Measurements from ENCODE around the gene NCOR2. TPM values are rescaled to one million over a fixed set of nuclear protein-coding genes. Genes with fewer than 3 reads are reported as not detected.

Gene NCOR2
- total and polyA plus RNA-seq, 11 donors, result 62.1 to 184 (median 127) TPM

DNA sequence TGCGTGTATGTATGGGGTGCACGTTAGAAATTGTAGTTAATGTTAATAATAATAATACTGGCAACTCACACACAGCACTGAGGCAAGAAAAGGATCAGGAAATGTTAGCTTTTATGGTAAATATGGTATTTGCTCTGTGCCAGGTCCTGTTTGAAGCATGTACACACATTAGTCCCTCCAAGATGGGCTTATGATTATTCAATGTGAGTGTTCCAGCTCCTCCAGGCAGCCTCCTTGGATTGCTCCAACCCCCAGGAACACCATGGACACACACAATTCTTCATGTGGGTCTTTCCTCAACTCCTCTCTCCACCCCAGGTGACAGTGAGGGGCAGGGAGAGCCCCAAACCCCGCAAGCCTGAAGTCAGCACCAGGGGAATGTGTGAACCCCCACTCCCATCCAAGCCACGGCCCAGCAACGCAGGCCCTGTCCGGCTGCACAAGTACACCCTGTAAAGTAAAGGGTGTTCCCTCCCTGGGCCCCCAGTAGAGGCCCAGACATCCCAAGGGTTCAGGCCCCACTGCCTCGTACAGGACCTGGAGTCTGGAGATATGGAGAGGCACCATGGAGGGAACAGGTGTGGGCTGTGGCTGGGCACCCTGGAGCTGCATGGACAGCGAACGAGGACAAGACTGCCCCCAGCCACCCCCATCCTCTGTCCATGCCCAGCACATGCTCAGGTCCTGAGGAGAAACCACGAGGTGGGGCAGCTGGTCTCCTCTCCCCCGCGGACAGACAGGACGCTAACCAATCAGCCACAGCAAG is 41.3 kb downstream of the NCOR2 start:
- H3K4me1 ChIP-seq, result peaks cover 0 to 66% (median 46%) of the 10 kb centered on the region in 12 donors
- intact Hi-C loops (cut with DNase I), result no loop called here
- H3K27me3 ChIP-seq, result no peaks in the 10 kb centered on the region
- H3K36me3 ChIP-seq, result peaks cover 0 to 11% (median 0%) of the 10 kb centered on the region in 9 donors
- no peak overlapping the region for H3K4me3 ChIP-seq
- no peak for ATAC-seq
- DNase-seq, result peak in 1 of 5 donors; percentile 55
- 87 to 91% (median 90%) methylated on average over 7 to 13 of the region's 13 CpGs for WGBS, 4 donors
- H3K27ac ChIP-seq, result peak overlapping the region in 2 of 12 donors; percentile 14 to 25
- H3K9me3 ChIP-seq, result no peaks in the 10 kb centered on the region
- TF ChIP-seq, protein P1, sequence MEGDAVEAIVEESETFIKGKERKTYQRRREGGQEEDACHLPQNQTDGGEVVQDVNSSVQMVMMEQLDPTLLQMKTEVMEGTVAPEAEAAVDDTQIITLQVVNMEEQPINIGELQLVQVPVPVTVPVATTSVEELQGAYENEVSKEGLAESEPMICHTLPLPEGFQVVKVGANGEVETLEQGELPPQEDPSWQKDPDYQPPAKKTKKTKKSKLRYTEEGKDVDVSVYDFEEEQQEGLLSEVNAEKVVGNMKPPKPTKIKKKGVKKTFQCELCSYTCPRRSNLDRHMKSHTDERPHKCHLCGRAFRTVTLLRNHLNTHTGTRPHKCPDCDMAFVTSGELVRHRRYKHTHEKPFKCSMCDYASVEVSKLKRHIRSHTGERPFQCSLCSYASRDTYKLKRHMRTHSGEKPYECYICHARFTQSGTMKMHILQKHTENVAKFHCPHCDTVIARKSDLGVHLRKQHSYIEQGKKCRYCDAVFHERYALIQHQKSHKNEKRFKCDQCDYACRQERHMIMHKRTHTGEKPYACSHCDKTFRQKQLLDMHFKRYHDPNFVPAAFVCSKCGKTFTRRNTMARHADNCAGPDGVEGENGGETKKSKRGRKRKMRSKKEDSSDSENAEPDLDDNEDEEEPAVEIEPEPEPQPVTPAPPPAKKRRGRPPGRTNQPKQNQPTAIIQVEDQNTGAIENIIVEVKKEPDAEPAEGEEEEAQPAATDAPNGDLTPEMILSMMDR (IDR thresholded peaks at IDR 0.05), result no peak
- no peak for TF ChIP-seq POLR2A (IDR thresholded peaks at IDR 0.05)

DNA sequence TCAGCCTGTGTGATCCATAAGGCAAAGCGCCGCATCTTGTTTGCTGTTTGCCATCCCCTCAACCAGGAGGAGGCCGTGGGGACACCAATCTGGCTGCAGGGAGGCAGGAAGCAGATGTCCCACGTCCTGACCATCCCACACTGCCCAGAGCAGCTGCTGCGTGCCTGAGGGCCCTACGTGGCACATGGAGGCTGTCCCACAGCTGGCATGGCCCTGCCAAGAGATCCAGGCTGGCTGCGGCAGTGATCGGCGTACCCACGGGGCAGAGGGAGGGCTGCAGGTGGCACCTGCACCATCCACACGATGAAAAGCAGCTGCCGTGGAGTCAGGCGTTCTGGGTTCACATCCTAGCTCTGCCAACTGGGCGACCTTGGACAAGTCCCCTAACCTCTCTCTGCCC is 42.0 kb downstream of the NCOR2 start:
- peak in 3 of 5 donors; percentile 41 to 67 (median 65) for DNase-seq

DNA sequence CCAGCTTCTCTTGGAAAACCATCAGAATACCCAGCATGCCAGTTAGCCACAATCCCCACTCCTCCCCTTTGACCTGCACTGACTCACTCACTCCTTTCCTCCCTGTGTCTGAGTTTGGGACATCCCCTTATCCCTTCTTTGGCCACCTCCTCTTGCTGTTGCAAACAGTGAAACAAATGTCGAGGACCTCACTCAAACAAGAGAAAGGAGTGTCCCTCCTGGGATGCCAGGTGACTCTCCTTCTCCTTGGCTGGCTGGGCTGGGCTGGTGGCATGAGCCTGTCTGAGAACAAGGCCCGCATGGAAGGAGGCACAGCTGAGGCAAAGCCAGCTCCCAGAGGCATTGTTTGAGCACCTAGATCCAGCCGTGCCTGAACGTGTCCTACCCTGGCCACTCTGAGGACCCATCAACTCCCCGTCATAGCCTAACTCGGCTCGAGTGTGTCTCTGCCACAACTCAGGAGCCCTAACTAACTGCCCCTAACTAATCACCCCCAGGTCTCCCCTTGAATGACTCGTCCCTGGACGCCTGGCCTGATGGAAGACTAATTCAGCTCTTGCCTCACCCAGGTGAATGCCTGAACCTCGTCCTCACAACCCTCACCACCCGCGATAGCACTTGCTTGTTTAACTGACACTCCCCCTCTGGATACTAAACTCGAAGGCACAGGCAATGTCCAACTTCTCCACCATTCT is 43.0 kb downstream of the NCOR2 start:
- no peak overlapping the region for H3K27ac ChIP-seq
- peaks cover 0 to 8% (median 0%) of the 10 kb centered on the region in 9 donors for H3K36me3 ChIP-seq
- H3K4me1 ChIP-seq, result peaks cover 12 to 76% (median 59%) of the 10 kb centered on the region in 12 donors
- no peak overlapping the region for H3K4me3 ChIP-seq
- no peaks in the 10 kb centered on the region for H3K27me3 ChIP-seq
- 83 to 94% (median 88%) methylated on average over 13 of the region's 13 CpGs for WGBS, 4 donors
- no peaks in the 10 kb centered on the region for H3K9me3 ChIP-seq
- DNase-seq, result peak in 2 of 5 donors; percentile 25 to 52
- ATAC-seq, result no peak
- TF ChIP-seq POLR2A (IDR thresholded peaks at IDR 0.05), result no peak
- TF ChIP-seq, protein P1 (IDR thresholded peaks at IDR 0.05), result no peak
- intact Hi-C loops (cut with DNase I), result loop anchor here in 5 of 10 donors (5.0 kb wide), 2 partner anchors 33 to 38 kb away; no protein-coding TSS in a partner anchor

More for the DNA sequence above, 42.0 kb downstream of the NCOR2 start:
- intact Hi-C loops (cut with DNase I), result no loop called here
- peak; percentile 51 to 65 (median 60) for ATAC-seq
- Histone ChIP-seq H3K9me3 (no peaks in the 10 kb centered on the region), H3K4me1 (peaks cover 4 to 66% (median 48%) of the 10 kb centered on the region in 12 donors), H3K4me3 (no peak overlapping the region), H3K27me3 (no peaks in the 10 kb centered on the region), H3K27ac (peak overlapping the region in 2 of 12 donors; percentile 14 to 25), H3K36me3 (peaks cover 0 to 11% (median 0%) of the 10 kb centered on the region in 9 donors)
- 47 to 69% (median 58%) methylated on average over 13 to 14 of the region's 14 CpGs for WGBS, 4 donors
- TF ChIP-seq, protein P1 (IDR thresholded peaks at IDR 0.05), result no peak
- no peak for TF ChIP-seq POLR2A (IDR thresholded peaks at IDR 0.05)

DNA sequence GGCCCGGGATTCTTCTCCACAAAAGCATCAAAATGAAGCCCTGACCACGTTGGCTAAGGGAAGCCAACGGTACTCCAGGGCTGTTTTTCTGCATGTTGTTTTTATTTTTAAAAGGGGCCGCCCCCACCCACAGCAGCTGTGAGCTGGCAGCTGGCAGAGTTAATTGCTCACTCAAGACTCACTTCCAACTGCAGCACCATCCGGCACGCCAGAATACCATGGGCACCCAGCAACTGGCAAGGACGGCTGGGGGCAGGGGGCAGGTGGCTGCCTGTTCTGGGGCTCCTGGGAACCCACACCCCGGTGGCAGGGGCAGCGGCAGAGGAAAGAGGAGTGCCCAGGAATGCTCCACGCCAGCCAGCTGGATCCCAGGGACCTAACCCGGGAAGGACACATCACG is 44.3 kb downstream of the NCOR2 start:
- TF ChIP-seq, protein P1 (IDR thresholded peaks at IDR 0.05), result no peak
- no peak for TF ChIP-seq POLR2A (IDR thresholded peaks at IDR 0.05)
- H3K27ac ChIP-seq, result peak overlapping the region in 5 of 12 donors; percentile 22 to 45 (median 30)
- intact Hi-C loops (cut with DNase I), result loop anchor here in 5 of 10 donors (5.0 kb wide), 2 partner anchors 34 to 39 kb away; no protein-coding TSS in a partner anchor
- 37 to 49% (median 45%) methylated on average over 10 to 12 of the region's 12 CpGs for WGBS, 4 donors
- H3K4me3 ChIP-seq, result no peak overlapping the region
- peak in 3 of 5 donors; percentile 26 to 62 (median 41) for DNase-seq
- no peaks in the 10 kb centered on the region for H3K27me3 ChIP-seq
- H3K9me3 ChIP-seq, result no peaks in the 10 kb centered on the region
- peaks cover 0 to 8% (median 0%) of the 10 kb centered on the region in 9 donors for H3K36me3 ChIP-seq
- H3K4me1 ChIP-seq, result peaks cover 15 to 78% (median 57%) of the 10 kb centered on the region in 12 donors
- ATAC-seq, result no peak

Data from heart left ventricle (tissue), 16 donors.